Suprapubic skin (tissue), 4 donors: ENCODE results near the gene LLPH.

Source experiments
- CTCF ChIP-seq, 2 donors: fragments of 200-600 bp in 1 of 2; fragments of 450-650 bp in 1 of 2; sonication (generic) in 1 of 2; IDR thresholded peaks; one replicate each; pipeline ENCODE4 v1.5.1; 2016 to 2019; ENCODE audit warnings: antibody characterized with exemption in 2 of 2, mild to moderate bottlenecking in 1 of 2, moderate library complexity in 1 of 2
- EP300 ChIP-seq: sonication (generic); formaldehyde crosslinking; IDR thresholded peaks from one replicate; pipeline ENCODE4 v1.6.1; 2017; ENCODE audit warnings: antibody characterized with exemption
- POLR2A ChIP-seq, 2 donors: fragments of 450-650 bp; IDR thresholded peaks; one replicate each; pipeline ENCODE4 v1.6.1; 2017; ENCODE audit warnings: antibody characterized with exemption in 2 of 2, mild to moderate bottlenecking in 2 of 2, moderate library complexity in 2 of 2
- POLR2AphosphoS5 ChIP-seq, 3 donors: sonication (generic); formaldehyde crosslinking; IDR thresholded peaks; one replicate each; pipeline ENCODE4 v1.6.1; 2017; ENCODE audit warnings: antibody characterized with exemption in 3 of 3

GRCh38 chr12:66170606-66171005 lies 40.1 kb upstream of the LLPH start:
- TF ChIP-seq POLR2AphosphoS5 (IDR thresholded peaks at IDR 0.05) = no peak
- TF ChIP-seq CTCF (IDR thresholded peaks at IDR 0.05) = no peak
- TF ChIP-seq POLR2A (IDR thresholded peaks at IDR 0.05) = no peak
- no peak for TF ChIP-seq EP300
